WTC11 (cell line): ENCODE measurements around the gene SUDS3.

Experiments
- FOXK1 ChIP-seq: sonication (generic); formaldehyde crosslinking; IDR thresholded peaks from 2 replicates; pipeline ENCODE4 v1.8.0; 2022; ENCODE audit warnings: mild to moderate bottlenecking, moderate library complexity, missing genetic modification reagents
- ZNF219 ChIP-seq: sonication (generic); formaldehyde crosslinking; IDR thresholded peaks from 2 replicates; pipeline ENCODE4 v1.8.0; 2023; ENCODE audit warnings: missing genetic modification reagents, mild to moderate bottlenecking, borderline replicate concordance
- ZNF263 ChIP-seq: sonication (generic); formaldehyde crosslinking; IDR thresholded peaks from 2 replicates; pipeline ENCODE4 v1.8.1; 2022; ENCODE audit warnings: low read depth, mild to moderate bottlenecking, moderate library complexity, missing genetic modification reagents
- TF ChIP-seq, protein P1 (sequence below): sonication (generic); formaldehyde crosslinking; IDR thresholded peaks from 2 replicates; pipeline ENCODE4 v1.8.0; 2022; ENCODE audit warnings: mild to moderate bottlenecking, missing genetic modification reagents
- TF ChIP-seq, protein P2 (sequence below): sonication (generic); formaldehyde crosslinking; conservative IDR thresholded peaks from 2 replicates; pipeline ENCODE4 v1.8.1; 2022; ENCODE audit warnings: mild to moderate bottlenecking, missing genetic modification reagents

DNA sequence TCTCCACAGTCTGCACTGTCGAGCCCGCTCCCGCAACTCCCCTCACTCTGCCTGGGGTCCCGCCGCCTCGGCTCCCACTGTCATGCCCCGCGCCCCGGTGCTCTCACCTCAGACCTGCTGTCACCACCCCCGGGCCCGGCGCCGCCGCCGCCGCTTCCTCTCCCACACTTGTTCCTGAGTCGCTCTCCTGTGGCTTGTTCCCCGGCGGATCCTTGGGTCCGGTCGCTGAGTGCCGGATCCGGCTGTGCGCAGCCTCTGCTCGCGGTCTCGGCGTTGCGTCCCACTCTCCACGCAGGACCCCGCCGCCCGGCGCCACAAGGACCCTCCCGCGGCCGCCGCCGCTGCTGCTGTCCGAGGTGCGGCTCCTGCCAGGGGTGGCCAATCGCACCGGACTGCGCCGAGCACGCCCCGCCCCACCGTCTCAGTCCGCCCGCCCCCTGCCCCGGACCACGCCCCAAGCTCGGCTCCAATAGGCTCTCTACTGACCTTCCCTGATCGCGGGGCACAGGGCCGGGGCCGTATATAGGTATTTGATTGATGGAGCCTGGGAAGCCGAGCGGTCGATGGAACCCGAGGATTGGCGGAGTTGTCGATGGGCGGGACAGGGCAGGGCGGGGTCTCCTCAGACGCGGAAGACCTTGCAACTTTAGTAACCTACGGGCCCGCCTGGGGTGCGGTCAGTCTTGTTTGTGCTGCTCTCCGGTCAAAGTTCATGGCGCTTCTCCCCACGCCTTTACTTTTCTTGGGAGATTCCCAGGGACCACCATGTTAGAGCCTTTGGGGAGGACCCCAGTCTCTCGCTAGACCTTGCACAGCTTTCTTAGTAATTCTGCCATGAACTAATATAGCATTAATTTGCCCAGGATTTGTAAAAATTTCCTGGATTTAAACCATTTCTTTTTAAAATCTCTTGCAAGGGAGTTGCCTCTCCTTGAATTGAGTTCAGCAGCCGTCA, 3.5 kb upstream of the SUDS3 start, which contains the start of gene TAOK3:
- TF ChIP-seq FOXK1 (CRISPR knock-in tag) = 0 out of 2 replicates have a peak, but pooled peaks have one; percentile 24
- TF ChIP-seq, protein P1, sequence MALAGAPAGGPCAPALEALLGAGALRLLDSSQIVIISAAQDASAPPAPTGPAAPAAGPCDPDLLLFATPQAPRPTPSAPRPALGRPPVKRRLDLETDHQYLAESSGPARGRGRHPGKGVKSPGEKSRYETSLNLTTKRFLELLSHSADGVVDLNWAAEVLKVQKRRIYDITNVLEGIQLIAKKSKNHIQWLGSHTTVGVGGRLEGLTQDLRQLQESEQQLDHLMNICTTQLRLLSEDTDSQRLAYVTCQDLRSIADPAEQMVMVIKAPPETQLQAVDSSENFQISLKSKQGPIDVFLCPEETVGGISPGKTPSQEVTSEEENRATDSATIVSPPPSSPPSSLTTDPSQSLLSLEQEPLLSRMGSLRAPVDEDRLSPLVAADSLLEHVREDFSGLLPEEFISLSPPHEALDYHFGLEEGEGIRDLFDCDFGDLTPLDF (CRISPR knock-in tag) = no peak
- TF ChIP-seq ZNF219 (CRISPR knock-in tag) = no peak
- TF ChIP-seq, protein P2, sequence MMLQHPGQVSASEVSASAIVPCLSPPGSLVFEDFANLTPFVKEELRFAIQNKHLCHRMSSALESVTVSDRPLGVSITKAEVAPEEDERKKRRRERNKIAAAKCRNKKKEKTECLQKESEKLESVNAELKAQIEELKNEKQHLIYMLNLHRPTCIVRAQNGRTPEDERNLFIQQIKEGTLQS (CRISPR knock-in tag) = no peak
- TF ChIP-seq ZNF263 = no peak
